Activated gamma-delta T cell treated with anti-CD3 and anti-CD28 coated beads, Interleukin-2, amount 50 U/mL, for 16 hours (primary cell): ENCODE data around the gene SHLD2.
"Not testable (repeated sequence)": the region's sequence is repeated elsewhere in the genome, so short reads cannot be mapped to it uniquely, and the experiment has no call there.

ENCODE experiments used
- DNase-seq: peaks from one replicate; pipeline ENCODE4 v3.0.0-alpha.2; 2020; ENCODE audit warnings: low read depth

Gene SHLD2

GRCh38 chr10:87216120-87216519 is 121.1 kb downstream of the SHLD2 start:
- DNase-seq: not testable (repeated sequence)

GRCh38 chr10:87219370-87219769 is 124.4 kb downstream of the SHLD2 start:
- DNase-seq: not testable (repeated sequence)

GRCh38 chr10:87222789-87223188 is 127.8 kb downstream of the SHLD2 start:
- not testable (repeated sequence) for DNase-seq

GRCh38 chr10:87225148-87225547 is 130.1 kb downstream of the SHLD2 start, which contains the start of gene NUTM2A:
TSS of gene NUTM2A (plus strand) at chr10:87225448. CDS start at chr10:87225831, 383 bp downstream.
- not testable (repeated sequence) for DNase-seq

- not testable (repeated sequence) for DNase-seq
Measured at GRCh38 chr10:87228247-87228646, 133.2 kb downstream of the SHLD2 start.

- DNase-seq: not testable (repeated sequence)
Measured at GRCh38 chr10:87229211-87229610, 134.2 kb downstream of the SHLD2 start.

GRCh38 chr10:87234854-87235253 is 139.8 kb downstream of the SHLD2 start:
- DNase-seq: not testable (repeated sequence)

GRCh38 chr10:87237244-87237643 is 142.2 kb downstream of the SHLD2 start:
- not testable (repeated sequence) for DNase-seq

GRCh38 chr10:87239346-87239808 is 144.4 kb downstream of the SHLD2 start:
- not testable (repeated sequence) for DNase-seq
